Gastrocnemius medialis (tissue), 4 donors: ENCODE measurements around the gene PPP1CA. TPM values are rescaled to one million over a fixed set of nuclear protein-coding genes. Genes with fewer than 3 reads are reported as not detected.

Source experiments
- ATAC-seq, 2 donors: fragments of 150-250 bp; one replicate each; pipeline ENCODE4 v1.9.1; 2016
- DNase-seq, 2 donors: peaks; one replicate each; pipeline ENCODE4 v3.0.0-alpha.2; 2019
- H3K27ac ChIP-seq, 4 donors: fragments of 200-600 bp; sonication (generic); 1 replicate in 1 of 4; 2 replicates in 3 of 4; pipeline ENCODE4 v1.5.1; 2016 to 2018; ENCODE audit warnings: mild to moderate bottlenecking in 2 of 4, moderate library complexity in 1 of 4
- H3K27me3 ChIP-seq, 3 donors: fragments of 200-600 bp; sonication (generic) in 2 of 3; 1 replicate in 1 of 3; 2 replicates in 2 of 3; pipeline versions ENCODE4 v1.5.1 to v1.6.0; 2016 to 2019; ENCODE audit warnings: mild to moderate bottlenecking in 1 of 3, moderate library complexity in 1 of 3
- H3K36me3 ChIP-seq, 2 donors: fragments of 200-600 bp; sonication (generic) in 1 of 2; one replicate each; pipeline ENCODE4 v1.5.1; 2017 to 2018
- H3K4me1 ChIP-seq, 2 donors: fragments of 200-600 bp; sonication (generic) in 1 of 2; one replicate each; pipeline ENCODE4 v1.5.1; 2016 to 2017; ENCODE audit warnings: mild to moderate bottlenecking in 2 of 2
- H3K4me3 ChIP-seq, 4 donors: fragments of 200-600 bp; sonication (generic) in 3 of 4; 1 replicate in 1 of 4; 2 replicates in 3 of 4; pipeline ENCODE4 v1.5.1; 2016 to 2019; ENCODE audit warnings: mild to moderate bottlenecking in 2 of 4
- H3K9me3 ChIP-seq, 3 donors: fragments of 200-600 bp; sonication (generic) in 2 of 3; 1 replicate in 1 of 3; 2 replicates in 2 of 3; pipeline ENCODE4 v1.5.1; 2016 to 2019
- POLR2A ChIP-seq, 2 donors: fragments of 450-650 bp; IDR thresholded peaks; one replicate each; pipeline ENCODE4 v1.6.1; 2017; ENCODE audit warnings: antibody characterized with exemption in 2 of 2, mild to moderate bottlenecking in 2 of 2, moderate library complexity in 2 of 2
- in situ Hi-C, 4 donors: fragments of 200-750 bp; cut with MboI; loops; one replicate each; pipeline versions ENCODE4 v1.15.0 to v1.8.0; 2017; ENCODE audit warnings: low sequenced_read_pairs in 4 of 4
- intact Hi-C: fragments of 100-400 bp; cut with DNase I; formaldehyde crosslinking; loops from one replicate; pipeline ENCODE4 v1.15.1; 2023; ENCODE audit warnings: low total_unique reads
- total RNA-seq, 4 donors: library from RNA; depleted of rRNA; stranded (reverse); fragments of >200 nt; gene quantifications; one replicate each; pipeline versions ENCODE4 v1.1.0 to v1.2.3, GENCODE V29; 2016
- TF ChIP-seq, protein P1 (sequence below), 5 experiments: fragments of 450-650 bp in 3 of 5; fragments of 200-600 bp in 2 of 5; sonication (generic) in 2 of 5; IDR thresholded peaks in 4 of 5; conservative IDR thresholded peaks in 1 of 5; 1 replicate in 4 of 5; 2 replicates in 1 of 5; pipeline ENCODE4 v1.5.1; 2016 to 2019; ENCODE audit warnings: antibody characterized with exemption in 5 of 5, mild to moderate bottlenecking in 3 of 5, moderate library complexity in 3 of 5

The PPP1CA gene
- total RNA-seq, 4 donors from 2014 or later = 78.4 to 193 (median 124) TPM

DNA sequence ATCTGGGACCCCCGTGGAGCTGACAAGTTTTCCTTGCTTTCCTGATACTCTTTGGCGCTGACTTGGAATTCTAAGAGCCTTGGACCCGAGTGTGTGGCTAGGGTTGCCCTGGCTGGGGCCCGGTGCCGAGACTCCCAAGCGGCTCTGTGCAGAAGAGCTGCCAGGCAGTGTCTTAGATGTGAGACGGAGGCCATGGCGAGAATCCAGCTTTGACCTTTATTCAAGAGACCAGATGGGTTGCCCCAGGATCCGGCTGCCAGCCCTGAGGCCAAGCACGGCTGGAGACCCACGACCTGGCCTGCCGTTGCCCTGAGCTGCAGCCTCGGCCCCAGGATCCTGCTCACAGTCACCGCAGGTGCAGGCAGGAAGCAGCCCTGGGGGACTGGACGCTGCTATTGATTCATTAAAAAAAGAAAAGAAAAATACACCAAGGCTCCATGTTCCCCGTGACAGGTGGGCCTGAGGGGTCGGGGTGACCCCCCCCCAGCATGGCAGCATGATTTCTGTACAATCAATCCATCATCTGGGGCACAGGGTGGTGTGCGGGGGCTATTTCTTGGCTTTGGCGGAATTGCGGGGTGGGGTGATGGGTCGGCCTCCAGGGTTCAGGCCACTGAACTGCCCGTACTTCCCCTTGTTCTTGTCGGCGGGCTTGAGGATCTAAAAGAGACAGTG, 3.5 kb downstream of the PPP1CA start:
- peaks cover 20 to 22% of the 10 kb centered on the region in 2 donors for H3K4me1 ChIP-seq
- no peak overlapping the region for H3K4me3 ChIP-seq
- no peaks in the 10 kb centered on the region for H3K9me3 ChIP-seq
- H3K27me3 ChIP-seq = no peaks in the 10 kb centered on the region
- H3K36me3 ChIP-seq = peaks cover 0 to 43% of the 10 kb centered on the region in 2 donors
- intact Hi-C loops (no loop called here), in situ Hi-C loops (loop anchor here (10.0 kb wide), 2 partner anchors 77 to 107 kb away; partner anchors contain the start of genes CDK2AP2 (in 3 of the 4) and PITPNM1 (in 3 of the 4))
- H3K27ac ChIP-seq = peak overlapping the region in 1 of 4 donors; percentile 0
- no peak for ATAC-seq
- DNase-seq = no peak
- TF ChIP-seq, protein P1, sequence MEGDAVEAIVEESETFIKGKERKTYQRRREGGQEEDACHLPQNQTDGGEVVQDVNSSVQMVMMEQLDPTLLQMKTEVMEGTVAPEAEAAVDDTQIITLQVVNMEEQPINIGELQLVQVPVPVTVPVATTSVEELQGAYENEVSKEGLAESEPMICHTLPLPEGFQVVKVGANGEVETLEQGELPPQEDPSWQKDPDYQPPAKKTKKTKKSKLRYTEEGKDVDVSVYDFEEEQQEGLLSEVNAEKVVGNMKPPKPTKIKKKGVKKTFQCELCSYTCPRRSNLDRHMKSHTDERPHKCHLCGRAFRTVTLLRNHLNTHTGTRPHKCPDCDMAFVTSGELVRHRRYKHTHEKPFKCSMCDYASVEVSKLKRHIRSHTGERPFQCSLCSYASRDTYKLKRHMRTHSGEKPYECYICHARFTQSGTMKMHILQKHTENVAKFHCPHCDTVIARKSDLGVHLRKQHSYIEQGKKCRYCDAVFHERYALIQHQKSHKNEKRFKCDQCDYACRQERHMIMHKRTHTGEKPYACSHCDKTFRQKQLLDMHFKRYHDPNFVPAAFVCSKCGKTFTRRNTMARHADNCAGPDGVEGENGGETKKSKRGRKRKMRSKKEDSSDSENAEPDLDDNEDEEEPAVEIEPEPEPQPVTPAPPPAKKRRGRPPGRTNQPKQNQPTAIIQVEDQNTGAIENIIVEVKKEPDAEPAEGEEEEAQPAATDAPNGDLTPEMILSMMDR (IDR thresholded peaks at IDR 0.05 in 4 of 5, conservative IDR thresholded peaks at IDR 0.05 in 1 of 5) = no peak
- no peak for TF ChIP-seq POLR2A (IDR thresholded peaks at IDR 0.05)

DNA sequence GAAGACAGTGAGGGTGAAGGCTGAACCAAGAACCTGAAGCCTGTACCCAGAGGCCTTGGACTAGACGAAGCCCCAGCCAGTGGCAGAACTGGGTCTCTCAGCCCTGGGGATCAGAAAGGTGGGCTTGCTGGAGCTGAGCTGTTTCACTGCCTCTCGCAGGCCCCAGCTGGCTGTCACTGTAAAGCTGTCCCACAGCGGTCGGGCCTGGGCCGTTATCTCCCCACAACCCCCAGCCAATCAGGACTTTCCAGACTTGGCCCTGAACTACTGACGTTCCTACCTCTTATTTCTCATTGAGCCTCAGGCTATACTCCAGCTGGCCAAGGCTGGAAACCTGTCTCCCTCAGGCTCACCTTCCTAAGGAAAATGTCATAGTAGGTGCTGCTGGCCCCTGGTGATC, 4.1 kb downstream of the PPP1CA start:
- peaks cover 0 to 43% of the 10 kb centered on the region in 2 donors for H3K36me3 ChIP-seq
- intact Hi-C loops = no loop called here
- in situ Hi-C loops = loop anchor here (10.0 kb wide), 2 partner anchors 77 to 107 kb away; partner anchors contain the start of genes CDK2AP2 (in 3 of the 4) and PITPNM1 (in 3 of the 4)
- TF ChIP-seq, protein P1 (IDR thresholded peaks at IDR 0.05 in 4 of 5, conservative IDR thresholded peaks at IDR 0.05 in 1 of 5) = no peak
- no peak for TF ChIP-seq POLR2A (IDR thresholded peaks at IDR 0.05)
- H3K27me3 ChIP-seq = no peaks in the 10 kb centered on the region
- no peak overlapping the region for H3K4me3 ChIP-seq
- H3K4me1 ChIP-seq = peaks cover 22 to 24% of the 10 kb centered on the region in 2 donors
- H3K27ac ChIP-seq = peak overlapping the region in 1 of 4 donors; percentile 0
- H3K9me3 ChIP-seq = no peaks in the 10 kb centered on the region
- DNase-seq = no peak
- no peak for ATAC-seq

DNA sequence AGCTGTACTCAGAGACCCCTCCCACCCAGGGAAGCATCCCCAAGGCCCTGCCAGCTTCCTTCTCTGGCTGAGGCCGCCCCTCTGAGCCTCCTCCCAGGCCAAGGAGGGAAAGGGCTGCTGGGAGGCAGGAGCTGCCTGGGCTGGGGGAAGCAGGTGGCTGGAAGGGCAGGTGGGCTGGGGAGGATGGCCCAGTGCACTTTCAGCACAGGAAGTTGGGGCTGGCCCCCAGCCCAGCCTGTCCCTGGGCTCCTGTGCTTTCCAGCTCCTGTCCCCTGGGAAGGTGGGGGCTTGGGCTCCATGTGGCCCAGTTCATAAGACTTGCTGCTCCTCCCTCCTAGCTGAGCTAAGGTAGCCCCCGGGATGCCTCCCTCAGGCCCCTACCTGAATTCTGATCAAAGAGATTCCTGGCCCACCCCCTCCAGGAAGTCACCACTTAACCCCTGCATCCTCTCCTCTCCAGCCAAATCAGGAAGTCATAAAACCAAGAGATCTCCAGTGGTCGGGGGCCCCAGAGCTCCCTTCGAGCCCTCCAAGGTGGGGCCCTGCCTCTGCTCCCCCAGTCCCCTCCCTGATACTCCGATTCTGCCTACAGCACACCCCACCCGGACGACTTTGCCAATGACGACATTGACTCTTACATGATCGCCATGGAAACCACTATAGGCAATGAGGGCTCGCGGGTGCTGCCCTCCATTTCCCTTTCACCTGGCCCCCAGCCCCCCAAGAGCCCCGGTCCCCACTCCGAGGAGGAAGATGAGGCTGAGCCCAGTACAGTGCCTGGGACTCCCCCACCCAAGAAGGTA, 4.9 kb downstream of the PPP1CA start:
- in situ Hi-C loops (loop anchor here (10.0 kb wide), 2 partner anchors 78 to 108 kb away; partner anchors contain the start of genes CDK2AP2 (in 3 of the 4) and PITPNM1 (in 3 of the 4)), intact Hi-C loops (no loop called here)
- Histone ChIP-seq H3K4me1 (peaks cover 19 to 23% of the 10 kb centered on the region in 2 donors), H3K27ac (no peak overlapping the region), H3K9me3 (no peaks in the 10 kb centered on the region), H3K4me3 (no peak overlapping the region), H3K27me3 (no peaks in the 10 kb centered on the region), H3K36me3 (peaks cover 0 to 43% of the 10 kb centered on the region in 2 donors)
- ATAC-seq (no peak), DNase-seq (no peak)
- TF ChIP-seq POLR2A (IDR thresholded peaks at IDR 0.05) = no peak
- TF ChIP-seq, protein P1 (IDR thresholded peaks at IDR 0.05 in 4 of 5, conservative IDR thresholded peaks at IDR 0.05 in 1 of 5) = no peak

DNA sequence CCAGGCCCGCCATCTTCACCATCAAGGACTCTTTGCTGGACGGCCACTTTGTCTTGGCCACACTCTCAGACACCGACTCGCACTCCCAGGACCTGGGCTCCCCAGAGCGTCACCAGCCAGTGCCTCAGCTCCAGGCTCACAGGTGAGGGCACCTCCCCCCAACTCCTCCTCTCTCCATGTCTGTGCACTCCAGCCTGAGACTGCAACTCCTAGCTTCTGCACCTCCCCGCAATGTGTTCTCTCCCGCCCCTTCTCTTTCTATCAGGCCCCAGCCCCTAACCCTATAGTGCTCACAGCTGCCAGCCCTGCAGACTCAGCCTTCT, 5.4 kb downstream of the PPP1CA start:
- Histone ChIP-seq H3K27me3 (no peaks in the 10 kb centered on the region), H3K9me3 (no peaks in the 10 kb centered on the region), H3K4me1 (peaks cover 19 to 26% of the 10 kb centered on the region in 2 donors), H3K4me3 (no peak overlapping the region), H3K36me3 (peaks cover 0 to 43% of the 10 kb centered on the region in 2 donors), H3K27ac (no peak overlapping the region)
- TF ChIP-seq, protein P1 (IDR thresholded peaks at IDR 0.05 in 4 of 5, conservative IDR thresholded peaks at IDR 0.05 in 1 of 5) = no peak
- no peak for TF ChIP-seq POLR2A (IDR thresholded peaks at IDR 0.05)
- intact Hi-C loops (no loop called here), in situ Hi-C loops (loop anchor here (10.0 kb wide), 2 partner anchors 79 to 109 kb away; partner anchors contain the start of genes CDK2AP2 (in 3 of the 4) and PITPNM1 (in 3 of the 4))
- no peak for ATAC-seq
- DNase-seq = no peak
